Renal cortical epithelial cell (primary cell): ENCODE measurements around the gene SGPP2. TPM values are rescaled to one million over a fixed set of nuclear protein-coding genes. Genes with fewer than 3 reads are reported as not detected.

Experiments
- DNase-seq: peaks from one replicate; pipeline ENCODE4 v3.0.0-alpha.2; 2011; ENCODE audit warnings: low read depth
- total RNA-seq: library from RNA; depleted of rRNA; stranded (reverse); fragments of >200 nt; gene quantifications from 2 replicates; pipeline ENCODE4 v1.2.3, GENCODE V29; 2014

Gene SGPP2
- total RNA-seq, 1 donor from 2014 or later = 88.9 TPM

- no peak for DNase-seq
Measured at GRCh38 chr2:222525811-222526210, 101.5 kb downstream of the SGPP2 start.

- no peak for DNase-seq
Measured at GRCh38 chr2:222526480-222527277, 102.3 kb downstream of the SGPP2 start.

GRCh38 chr2:222532315-222532714 lies 108.0 kb downstream of the SGPP2 start:
- DNase-seq = no peak

- DNase-seq = no peak
Measured at GRCh38 chr2:222535477-222535876, 111.1 kb downstream of the SGPP2 start.

GRCh38 chr2:222538535-222538934 lies 114.2 kb downstream of the SGPP2 start:
- DNase-seq = no peak

GRCh38 chr2:222544661-222545060 lies 120.3 kb downstream of the SGPP2 start:
- DNase-seq = no peak

GRCh38 chr2:222545823-222546795 lies 121.8 kb downstream of the SGPP2 start:
- DNase-seq = no peak

GRCh38 chr2:222547083-222547482 lies 122.7 kb downstream of the SGPP2 start:
- no peak for DNase-seq

GRCh38 chr2:222548992-222549391 lies 124.6 kb downstream of the SGPP2 start:
- DNase-seq = no peak

GRCh38 chr2:222554517-222554916 lies 130.2 kb downstream of the SGPP2 start:
- no peak for DNase-seq

- no peak for DNase-seq
Measured at GRCh38 chr2:222561151-222561550, 136.8 kb downstream of the SGPP2 start.

- DNase-seq = peak; percentile 68
Measured at GRCh38 chr2:222561817-222562645, 137.7 kb downstream of the SGPP2 start.

GRCh38 chr2:222563106-222563718 lies 138.9 kb downstream of the SGPP2 start:
- no peak for DNase-seq

GRCh38 chr2:222563936-222564335 lies 139.6 kb downstream of the SGPP2 start:
- DNase-seq = no peak

- DNase-seq = no peak
Measured at GRCh38 chr2:222566229-222566628, 141.9 kb downstream of the SGPP2 start.

GRCh38 chr2:222568865-222569264 lies 144.5 kb downstream of the SGPP2 start:
- DNase-seq = peak; percentile 21

GRCh38 chr2:222569826-222570225 lies 145.5 kb downstream of the SGPP2 start:
- DNase-seq = peak; percentile 13

GRCh38 chr2:222572264-222572721 lies 147.9 kb downstream of the SGPP2 start:
- DNase-seq = peak; percentile 48

- peak; percentile 70 for DNase-seq
Measured at GRCh38 chr2:222572751-222573174, 148.4 kb downstream of the SGPP2 start.

- DNase-seq = no peak
Measured at GRCh38 chr2:222575618-222576017, 151.3 kb downstream of the SGPP2 start.
